Mammary epithelial cell (primary cell): ENCODE measurements around the gene CCIN.

Experiments
- CTCF ChIP-seq, 2 donors: IDR thresholded peaks in 1 of 2; conservative IDR thresholded peaks in 1 of 2; 2 replicates each; pipeline ENCODE4 v1.5.1; 2011 to 2012; ENCODE audit warnings: inconsistent platforms in 2 of 2, low read length in 2 of 2, mild to moderate bottlenecking in 2 of 2, control low read depth in 1 of 2, low read depth in 1 of 2; ENCODE audit not compliant: insufficient read depth in 1 of 2; ENCODE audit errors: extremely low read depth in 1 of 2
- EZH2 ChIP-seq: IDR thresholded peaks from 2 replicates; pipeline ENCODE4 v1.6.1; 2012; ENCODE audit warnings: low read length, inconsistent platforms, borderline replicate concordance

DNA sequence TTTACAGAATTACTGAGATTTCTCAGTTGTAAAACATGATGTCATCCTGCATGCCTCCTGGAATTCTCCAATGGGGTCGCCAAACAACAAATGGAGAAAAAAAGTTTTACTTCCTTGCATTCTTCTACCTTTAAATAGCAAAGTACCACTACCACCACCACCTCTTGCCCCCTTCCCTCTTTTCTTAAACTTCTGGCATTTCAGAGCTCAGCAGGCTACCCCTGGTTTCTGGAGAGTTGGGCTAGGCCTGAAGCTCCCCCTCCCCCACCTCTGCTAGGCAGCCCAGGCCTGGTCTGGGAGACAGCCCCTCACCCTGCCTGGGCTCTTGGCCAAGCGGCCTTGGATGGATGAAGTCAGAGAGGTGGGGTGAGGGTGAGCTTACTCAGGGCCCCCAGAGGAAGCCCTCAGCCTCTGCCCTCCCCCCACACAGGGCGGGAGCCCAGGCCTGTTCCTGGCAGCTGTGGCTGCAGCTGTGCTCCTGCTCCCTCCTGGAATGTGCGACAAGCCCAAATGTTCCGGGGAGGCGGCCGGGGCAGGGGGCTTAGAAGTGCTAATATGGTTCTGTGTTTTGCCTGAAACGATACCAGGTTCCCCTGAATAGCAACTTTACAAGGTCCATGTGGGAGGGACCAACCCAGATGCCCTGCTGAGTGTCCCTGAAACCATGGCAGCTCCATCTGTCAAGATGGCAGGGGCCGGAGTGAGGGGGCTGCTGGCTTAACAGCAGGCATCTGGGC is 6.0 kb upstream of the CCIN start:
- TF ChIP-seq CTCF (conservative IDR thresholded peaks at IDR 0.05 in 1 of 2, IDR thresholded peaks at IDR 0.05 in 1 of 2; ENCODE audit: extremely low read depth in 1 of 2, insufficient read depth in 1 of 2, low read depth in 1 of 2, low read length in 2 of 2) (no peak), EZH2 (no peak)
